M059J (cell line): Measurements from ENCODE around the gene CCDC194. TPM values are rescaled to one million over a fixed set of nuclear protein-coding genes. Genes with fewer than 3 reads are reported as not detected.

Experiments used
- total RNA-seq: library from RNA; depleted of rRNA; stranded (reverse); fragments of >200 nt; shearing (Covaris generic); gene quantifications from 2 replicates; pipeline ENCODE4 v1.2.3, GENCODE V29; 2014; rRNA removed

Gene CCDC194
- total RNA-seq, 1 experiment from 2014 or later = 0.47 TPM

Other genes with a start within 250 kb of the CCDC194 start
- gene USE1, start 178.8 kb downstream of the CCDC194 start, total RNA-seq = 17.9 and 18.1 TPM in 2 replicates
- gene OCEL1, start 168.0 kb downstream of the CCDC194 start, total RNA-seq = 7.9 and 9.7 TPM in 2 replicates
- 35.5 and 56.4 TPM in 2 replicates for gene NR2F6, start 148.3 kb downstream of the CCDC194 start, total RNA-seq
- gene USHBP1, start 129.5 kb downstream of the CCDC194 start, total RNA-seq = not detected in 2 replicates
- gene BABAM1, start 126.8 kb downstream of the CCDC194 start, total RNA-seq = 121 and 122 TPM in 2 replicates
- gene ANKLE1, start 112.3 kb downstream of the CCDC194 start, total RNA-seq = 0.69 and 0.71 TPM in 2 replicates
- gene ABHD8, start 90.8 kb downstream of the CCDC194 start, total RNA-seq = 19.1 and 30.2 TPM in 2 replicates
- 73.2 and 83.3 TPM in 2 replicates for gene MRPL34, start 88.3 kb downstream of the CCDC194 start, total RNA-seq
- gene DDA1, start 84.6 kb downstream of the CCDC194 start, total RNA-seq = 40.5 and 50.3 TPM in 2 replicates
- 3.5 and 5.6 TPM in 2 replicates for gene ANO8, start 59.3 kb downstream of the CCDC194 start, total RNA-seq
- gene GTPBP3, start 56.6 kb downstream of the CCDC194 start, total RNA-seq = 9.6 and 16.8 TPM in 2 replicates
- gene PLVAP, start 16.9 kb downstream of the CCDC194 start, total RNA-seq = 0.05 TPM in 1 of 2 replicates, not detected in the other
- gene BST2, start 11.4 kb upstream of the CCDC194 start, total RNA-seq = 490 and 600 TPM in 2 replicates
- 144 and 151 TPM in 2 replicates for gene MVB12A, start 25.9 kb upstream of the CCDC194 start, total RNA-seq
- gene TMEM221, start 54.5 kb upstream of the CCDC194 start, total RNA-seq = 0.25 TPM in 1 of 2 replicates, not detected in the other
- not detected in 2 replicates for gene NXNL1, start 66.7 kb upstream of the CCDC194 start, total RNA-seq
- gene SLC27A1, start 76.3 kb upstream of the CCDC194 start, total RNA-seq = 4.8 and 12.2 TPM in 2 replicates
- 53.3 and 66.8 TPM in 2 replicates for gene PGLS, start 117.5 kb upstream of the CCDC194 start, total RNA-seq
- 104 and 150 TPM in 2 replicates for gene COLGALT1, start 161.5 kb upstream of the CCDC194 start, total RNA-seq